ENCODE data around the gene HEXB. TPM values are rescaled to one million over a fixed set of nuclear protein-coding genes. Genes with fewer than 3 reads are reported as not detected.
A peak's percentile ranks its signal among the peaks of the same experiment; 100 is the strongest.

The HEXB gene
- polyA plus RNA-seq, 1 donor from 2014 or later = 23.1 TPM

- Histone ChIP-seq H3K9ac (ENCODE audit: low read length) (peak overlapping the region; percentile 96), H3K4me2 (ENCODE audit: low read length) (no peak overlapping the region), H3F3A (ENCODE audit: insufficient read depth, low read length, poor library complexity, severe bottlenecking) (peaks cover 5% of the 10 kb centered on the region), H2AFZ (ENCODE audit: low read depth, low read length) (no peak overlapping the region), H3K9me2 (ENCODE audit: insufficient read depth, low read length) (no peaks in the 10 kb centered on the region), H3K9me3 (ENCODE audit: low read length) (no peaks in the 10 kb centered on the region), H3K4me3 (ENCODE audit: low read length) (peak overlapping the region; percentile 97), H3K79me2 (replicated peaks; ENCODE audit: insufficient read depth, low read length) (peaks cover 28% of the 10 kb centered on the region), H3K27me3 (ENCODE audit: insufficient read depth, low read depth, low read length) (no peaks in the 10 kb centered on the region), H3K36me3 (ENCODE audit: insufficient read depth, low read length) (no peaks in the 10 kb centered on the region), H4K20me1 (ENCODE audit: insufficient read depth) (peaks cover 12% of the 10 kb centered on the region), H3K27ac (ENCODE audit: low read length) (peak overlapping the region; percentile 94)
- no peak for TF ChIP-seq RAD21 (conservative IDR thresholded peaks at IDR 0.05)
- TF ChIP-seq EZH2 (IDR thresholded peaks at IDR 0.05; ENCODE audit: borderline replicate concordance, insufficient read depth, low read length, poor library complexity, severe bottlenecking) = no peak
- TF ChIP-seq EP300 (conservative IDR thresholded peaks at IDR 0.05; ENCODE audit: poor library complexity, severe bottlenecking) = no peak
Measured at GRCh38 chr5:74642543-74642863, 42.5 kb upstream of the HEXB start.

DNA sequence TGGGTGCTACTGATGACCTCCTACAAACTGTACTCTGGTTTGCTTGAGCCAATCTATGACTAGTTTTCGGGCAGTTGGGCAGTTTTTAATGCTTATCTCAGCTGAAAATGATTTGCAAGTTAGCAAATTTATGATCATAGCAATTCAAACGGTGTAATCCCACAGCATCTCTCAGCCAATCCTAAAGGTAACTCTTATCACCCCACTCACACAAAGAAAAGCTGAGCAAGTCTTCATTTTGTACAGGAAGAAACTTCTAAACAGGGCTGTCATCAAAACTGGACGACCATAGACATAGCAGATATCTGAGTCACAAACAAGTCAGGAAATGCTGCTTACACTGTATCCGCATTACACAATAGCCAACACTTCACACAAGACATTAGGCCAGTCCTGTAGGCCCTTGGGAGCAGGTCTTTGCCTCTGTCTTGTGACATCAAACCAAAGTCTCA lies 41.9 kb upstream of the HEXB start:
- H3K9me2 ChIP-seq (ENCODE audit: insufficient read depth, low read length) = no peaks in the 10 kb centered on the region
- H2AFZ ChIP-seq (ENCODE audit: low read depth, low read length) = no peak overlapping the region

More for the DNA sequence above, 41.9 kb upstream of the HEXB start:
- H3K4me2 ChIP-seq (ENCODE audit: low read length) = no peak overlapping the region
- peaks cover 8% of the 10 kb centered on the region for H4K20me1 ChIP-seq (ENCODE audit: insufficient read depth)
- H3F3A ChIP-seq (ENCODE audit: insufficient read depth, low read length, poor library complexity, severe bottlenecking) = peaks cover 5% of the 10 kb centered on the region
- H3K27ac ChIP-seq (ENCODE audit: low read length) = no peak overlapping the region
- no peak overlapping the region for H3K4me3 ChIP-seq (ENCODE audit: low read length)
- H3K9ac ChIP-seq (ENCODE audit: low read length) = no peak overlapping the region
- TF ChIP-seq MXI1 (conservative IDR thresholded peaks at IDR 0.05; ENCODE audit: poor library complexity, severe bottlenecking) (no peak), POLR2AphosphoS5 (IDR thresholded peaks at IDR 0.05) (no peak), SMC3 (conservative IDR thresholded peaks at IDR 0.05; ENCODE audit: poor library complexity) (no peak), EP300 (conservative IDR thresholded peaks at IDR 0.05; ENCODE audit: poor library complexity, severe bottlenecking) (no peak), RAD21 (conservative IDR thresholded peaks at IDR 0.05) (no peak), TAF1 (IDR thresholded peaks at IDR 0.05; ENCODE audit: low read depth) (no peak), CTCF (IDR thresholded peaks at IDR 0.05; ENCODE audit: poor library complexity, severe bottlenecking) (no peak), EZH2 (IDR thresholded peaks at IDR 0.05; ENCODE audit: borderline replicate concordance, insufficient read depth, low read length, poor library complexity, severe bottlenecking) (no peak), REST (IDR thresholded peaks at IDR 0.05; ENCODE audit: borderline replicate concordance) (no peak)
- no peaks in the 10 kb centered on the region for H3K36me3 ChIP-seq (ENCODE audit: insufficient read depth, low read length)
- peaks cover 22% of the 10 kb centered on the region for H3K79me2 ChIP-seq (replicated peaks; ENCODE audit: insufficient read depth, low read length)
- H3K27me3 ChIP-seq (ENCODE audit: insufficient read depth, low read depth, low read length) = no peaks in the 10 kb centered on the region
- no peaks in the 10 kb centered on the region for H3K9me3 ChIP-seq (ENCODE audit: low read length)

All from neural cell (in vitro differentiated cells).